ENCODE data around the gene TFF3. TPM values are rescaled to one million over a fixed set of nuclear protein-coding genes. Genes with fewer than 3 reads are reported as not detected.

Gene TFF3
- total RNA-seq, 4 donors from 2014 or later = 2.9 to 13.2 (median 4.6) TPM; not detected in 1

GRCh38 chr21:42340187-42341050 lies 25.2 kb upstream of the TFF3 start:
- TF ChIP-seq, protein P1, sequence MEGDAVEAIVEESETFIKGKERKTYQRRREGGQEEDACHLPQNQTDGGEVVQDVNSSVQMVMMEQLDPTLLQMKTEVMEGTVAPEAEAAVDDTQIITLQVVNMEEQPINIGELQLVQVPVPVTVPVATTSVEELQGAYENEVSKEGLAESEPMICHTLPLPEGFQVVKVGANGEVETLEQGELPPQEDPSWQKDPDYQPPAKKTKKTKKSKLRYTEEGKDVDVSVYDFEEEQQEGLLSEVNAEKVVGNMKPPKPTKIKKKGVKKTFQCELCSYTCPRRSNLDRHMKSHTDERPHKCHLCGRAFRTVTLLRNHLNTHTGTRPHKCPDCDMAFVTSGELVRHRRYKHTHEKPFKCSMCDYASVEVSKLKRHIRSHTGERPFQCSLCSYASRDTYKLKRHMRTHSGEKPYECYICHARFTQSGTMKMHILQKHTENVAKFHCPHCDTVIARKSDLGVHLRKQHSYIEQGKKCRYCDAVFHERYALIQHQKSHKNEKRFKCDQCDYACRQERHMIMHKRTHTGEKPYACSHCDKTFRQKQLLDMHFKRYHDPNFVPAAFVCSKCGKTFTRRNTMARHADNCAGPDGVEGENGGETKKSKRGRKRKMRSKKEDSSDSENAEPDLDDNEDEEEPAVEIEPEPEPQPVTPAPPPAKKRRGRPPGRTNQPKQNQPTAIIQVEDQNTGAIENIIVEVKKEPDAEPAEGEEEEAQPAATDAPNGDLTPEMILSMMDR (IDR thresholded peaks at IDR 0.05; ENCODE audit: low read depth) = no peak

- TF ChIP-seq, protein P1 (IDR thresholded peaks at IDR 0.05; ENCODE audit: low read depth) = no peak
Observed at GRCh38 chr21:42338729-42339715, 23.8 kb upstream of the TFF3 start.

GRCh38 chr21:42337830-42338728 lies 22.9 kb upstream of the TFF3 start:
- TF ChIP-seq, protein P1 (IDR thresholded peaks at IDR 0.05; ENCODE audit: low read depth) = no peak

GRCh38 chr21:42337276-42337675 lies 22.1 kb upstream of the TFF3 start:
- TF ChIP-seq, protein P1 (IDR thresholded peaks at IDR 0.05; ENCODE audit: low read depth) = no peak

DNA sequence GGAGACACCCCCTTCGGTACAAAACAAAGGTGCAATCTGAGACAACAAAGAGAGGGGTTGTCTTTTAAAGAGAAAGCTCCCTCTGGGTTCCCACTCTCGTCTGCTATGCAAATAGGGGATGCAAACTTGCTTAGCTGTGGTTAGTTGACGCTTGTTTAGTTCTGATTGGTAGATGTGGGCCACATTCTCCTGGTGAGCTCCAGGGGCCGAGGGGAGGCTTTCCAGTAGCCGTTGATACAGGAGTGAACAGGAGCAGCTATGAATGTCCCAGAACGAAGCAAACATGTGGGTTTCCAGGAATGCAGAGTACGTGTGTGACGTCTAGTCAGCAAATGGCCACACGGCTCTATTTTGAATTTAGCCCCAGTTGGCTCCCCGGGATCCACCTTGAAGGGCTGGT lies 20.8 kb upstream of the TFF3 start:
- TF ChIP-seq, protein P1 (IDR thresholded peaks at IDR 0.05; ENCODE audit: low read depth) = no peak

GRCh38 chr21:42332557-42333317 lies 17.5 kb upstream of the TFF3 start:
- TF ChIP-seq, protein P1 (IDR thresholded peaks at IDR 0.05; ENCODE audit: low read depth) = no peak
